SU-DHL-6 (cell line): ENCODE results near the gene RPTOR.

Source experiments
- H2AFZ ChIP-seq: fragments of 200-600 bp; sonication (generic); 2 replicates; pipeline ENCODE4 v1.6.1; 2014; ENCODE audit warnings: low read depth, mild to moderate bottlenecking, moderate library complexity, mixed read lengths, antibody characterized with exemption, low read length; ENCODE audit not compliant: severe bottlenecking
- H3F3A ChIP-seq: fragments of 200-600 bp; shearing (Covaris generic); 2 replicates; pipeline ENCODE4 v1.6.0; 2016; ENCODE audit warnings: antibody characterized with exemption, mild to moderate bottlenecking; ENCODE audit not compliant: insufficient read depth
- H3K27ac ChIP-seq: fragments of 200-600 bp; sonication (generic); 2 replicates; pipeline ENCODE4 v1.5.1; 2016; ENCODE audit warnings: low read depth, mild to moderate bottlenecking, low read length, moderate library complexity, mixed read lengths
- H3K27me3 ChIP-seq: fragments of 200-600 bp; sonication (generic), shearing (Covaris generic); 2 replicates; pipeline ENCODE4 v1.6.0; 2014; ENCODE audit warnings: mild to moderate bottlenecking, low read length
- H3K36me3 ChIP-seq: fragments of 200-600 bp; sonication (generic); 2 replicates; pipeline ENCODE4 v1.6.1; 2014; ENCODE audit warnings: mild to moderate bottlenecking, low read length, mixed read lengths
- H3K4me2 ChIP-seq: fragments of 300-600, 200-600 bp; shearing (Covaris generic), sonication (generic); 2 replicates; pipeline ENCODE4 v1.6.0; 2014; ENCODE audit warnings: low read length, low read depth, mild to moderate bottlenecking; ENCODE audit not compliant: poor library complexity, severe bottlenecking
- H3K4me3 ChIP-seq: fragments of 200-600 bp; sonication (generic); 2 replicates; pipeline ENCODE4 v1.5.1; 2014; ENCODE audit warnings: antibody characterized with exemption, low read length, mild to moderate bottlenecking, mixed read lengths; ENCODE audit not compliant: insufficient read depth, poor library complexity, severe bottlenecking
- H3K79me2 ChIP-seq: fragments of 200-600 bp; sonication (generic); 2 replicates; pipeline ENCODE4 v1.6.1; 2014; ENCODE audit warnings: mild to moderate bottlenecking, low read length, moderate library complexity; ENCODE audit not compliant: insufficient read depth
- H3K9ac ChIP-seq: fragments of 200-600 bp; sonication (generic); 2 replicates; pipeline ENCODE4 v1.7.0; 2014; ENCODE audit warnings: mild to moderate bottlenecking, low read length
- H3K9me2 ChIP-seq: fragments of 200-600 bp; sonication (generic); replicated peaks from 2 replicates; pipeline ENCODE4 v1.6.1; 2014; ENCODE audit warnings: low read length; ENCODE audit not compliant: insufficient read depth
- H3K9me3 ChIP-seq: fragments of 200-600 bp; sonication (generic); 2 replicates; pipeline ENCODE4 v1.6.1; 2014; ENCODE audit warnings: low read length, mixed read lengths; ENCODE audit not compliant: insufficient read depth
- H4K20me1 ChIP-seq: fragments of 200-600 bp; sonication (generic); 2 replicates; pipeline ENCODE4 v1.6.1; 2014; ENCODE audit warnings: low read depth, mild to moderate bottlenecking, antibody characterized with exemption, low read length, moderate library complexity, mixed read lengths
- CTCF ChIP-seq: fragments of 200-600 bp; sonication (generic); IDR thresholded peaks from one replicate; pipeline ENCODE4 v1.5.1; 2017; ENCODE audit warnings: antibody characterized with exemption, mild to moderate bottlenecking, low read length, moderate library complexity; ENCODE audit not compliant: insufficient read depth, poor library complexity, severe bottlenecking
- EZH2phosphoT487 ChIP-seq: fragments of 200-600 bp; sonication (generic), shearing (Covaris generic); conservative IDR thresholded peaks from 2 replicates; pipeline ENCODE4 v1.6.1; 2018; ENCODE audit warnings: mild to moderate bottlenecking, antibody characterized with exemption, low read length, moderate library complexity, mixed read lengths

Gene RPTOR

GRCh38 chr17:80668375-80669148, 123.9 kb downstream of the RPTOR start:
- Histone ChIP-seq H3K9me2 (no peaks in the 10 kb centered on the region), H3K79me2 (peaks cover 4% of the 10 kb centered on the region; the same call in 1 of the 2 replicates), H3K27me3 (no peaks in the 10 kb centered on the region), H3K9me3 (no peaks in the 10 kb centered on the region), H4K20me1 (peaks cover 7% of the 10 kb centered on the region; the same call in 1 of the 2 replicates), H3K4me2 (no peak overlapping the region), H3K36me3 (no peaks in the 10 kb centered on the region), H3F3A (no peaks in the 10 kb centered on the region), H3K4me3 (no peak overlapping the region), H2AFZ (no peak overlapping the region), H3K9ac (no peak overlapping the region), H3K27ac (no peak overlapping the region)
- TF ChIP-seq EZH2phosphoT487 (no peak), CTCF (no peak)

- TF ChIP-seq CTCF (no peak), EZH2phosphoT487 (no peak)
- H3F3A ChIP-seq: no peaks in the 10 kb centered on the region
- no peaks in the 10 kb centered on the region for H3K9me3 ChIP-seq
- no peaks in the 10 kb centered on the region for H4K20me1 ChIP-seq
- no peaks in the 10 kb centered on the region for H3K36me3 ChIP-seq
- no peaks in the 10 kb centered on the region; the same call in none of the 2 replicates for H3K79me2 ChIP-seq
- no peak overlapping the region for H3K4me2 ChIP-seq
- no peak overlapping the region for H2AFZ ChIP-seq
- H3K9ac ChIP-seq: no peak overlapping the region
- no peak overlapping the region for H3K4me3 ChIP-seq
- H3K9me2 ChIP-seq: no peaks in the 10 kb centered on the region
- H3K27ac ChIP-seq: no peak overlapping the region
- no peaks in the 10 kb centered on the region for H3K27me3 ChIP-seq
Observed at GRCh38 chr17:80671039-80671824, 126.6 kb downstream of the RPTOR start.

- no peak overlapping the region for H3K9ac ChIP-seq
- H3K4me3 ChIP-seq: no peak overlapping the region
- TF ChIP-seq CTCF (no peak), EZH2phosphoT487 (no peak)
- H3K9me3 ChIP-seq: no peaks in the 10 kb centered on the region
- no peaks in the 10 kb centered on the region for H3F3A ChIP-seq
- H3K79me2 ChIP-seq: no peaks in the 10 kb centered on the region; the same call in none of the 2 replicates
- no peak overlapping the region for H3K27ac ChIP-seq
- no peaks in the 10 kb centered on the region for H3K27me3 ChIP-seq
- H3K36me3 ChIP-seq: no peaks in the 10 kb centered on the region
- H4K20me1 ChIP-seq: no peaks in the 10 kb centered on the region
- H3K9me2 ChIP-seq: no peaks in the 10 kb centered on the region
- no peak overlapping the region for H3K4me2 ChIP-seq
- H2AFZ ChIP-seq: no peak overlapping the region
Observed at GRCh38 chr17:80671825-80672110, 127.1 kb downstream of the RPTOR start.
